A549 (cell line): ENCODE measurements around the gene UQCRH.

Experiments
- BHLHE40 ChIP-seq: IDR thresholded peaks from 2 replicates; pipeline ENCODE4 v1.6.1; 2012; ENCODE audit warnings: low read depth, low read length, inconsistent platforms
- CBX8 ChIP-seq: fragments of 200-600 bp; sonication (generic); IDR thresholded peaks from 2 replicates; pipeline ENCODE4 v1.6.1; 2016
- CHD2 ChIP-seq: fragments of 150-350 bp; IDR thresholded peaks from 2 replicates; pipeline ENCODE4 v1.6.1; 2014; ENCODE audit warnings: low read length; ENCODE audit not compliant: partially characterized antibody
- HDAC2 ChIP-seq: fragments of 200-600 bp; sonication (generic); IDR thresholded peaks from 2 replicates; pipeline ENCODE4 v1.6.1; 2016
- MAZ ChIP-seq: fragments of 150-350 bp; IDR thresholded peaks from 2 replicates; pipeline ENCODE4 v1.6.1; 2014; ENCODE audit warnings: antibody characterized with exemption, low read depth, low read length, borderline replicate concordance
- NR3C1 ChIP-seq: fragments of >200 bp; sonication (Bioruptor Twin); formaldehyde crosslinking; IDR thresholded peaks from 3 replicates; pipeline ENCODE4 v1.6.1; 2017
- POLR2A ChIP-seq: IDR thresholded peaks from 2 replicates; pipeline ENCODE4 v1.6.1; 2012; ENCODE audit warnings: mild to moderate bottlenecking, low read length
- POLR2AphosphoS2 ChIP-seq: conservative IDR thresholded peaks from 2 replicates; pipeline ENCODE4 v1.6.1; 2012; ENCODE audit warnings: low read length, improper control_type of control experiment, inconsistent platforms
- RFX5 ChIP-seq: fragments of 450-650 bp; IDR thresholded peaks from 2 replicates; pipeline ENCODE4 v1.7.1; 2014; ENCODE audit warnings: antibody characterized with exemption, mild to moderate bottlenecking, moderate library complexity
- ZFP36 ChIP-seq: fragments of 450-650 bp; IDR thresholded peaks from 2 replicates; pipeline ENCODE4 v1.6.1; 2014; ENCODE audit warnings: borderline replicate concordance; ENCODE audit not compliant: partially characterized antibody
- TF ChIP-seq, protein P1 (sequence below): fragments of 200-600 bp; sonication (generic); IDR thresholded peaks from 2 replicates; pipeline ENCODE4 v1.6.1; 2016; ENCODE audit warnings: antibody characterized with exemption, mild to moderate bottlenecking, moderate library complexity
- TF ChIP-seq, protein P2 (sequence below): IDR thresholded peaks from 2 replicates; pipeline ENCODE4 v1.6.1; 2012
- TF ChIP-seq, protein P3 (sequence below): fragments of 450-650 bp; IDR thresholded peaks from 2 replicates; pipeline ENCODE4 v1.6.1; 2014; ENCODE audit warnings: antibody characterized with exemption
- TF ChIP-seq, protein P4 (sequence below): fragments of >200 bp; sonication (Bioruptor Twin); formaldehyde crosslinking; IDR thresholded peaks from 3 replicates; pipeline ENCODE4 v1.5.1; 2016

DNA sequence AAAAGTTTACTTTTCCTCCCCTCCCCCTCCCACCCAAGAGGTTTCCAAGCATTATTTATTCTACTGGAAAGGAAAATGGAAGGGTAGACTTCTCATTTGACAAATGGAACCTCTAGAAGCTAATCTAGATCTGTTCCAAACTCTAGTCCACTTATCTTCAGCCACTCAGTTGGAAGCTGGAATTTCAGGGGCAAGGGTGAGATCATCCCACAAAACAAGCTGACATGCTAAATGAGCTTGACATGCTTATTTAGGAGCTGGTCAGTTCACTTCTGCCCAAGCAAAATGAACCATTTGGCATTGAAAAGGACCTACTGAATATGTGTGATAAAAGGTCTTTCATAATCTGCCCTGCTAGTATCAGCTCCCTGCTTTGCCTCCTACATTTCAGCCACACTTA lies 5.1 kb upstream of the UQCRH start:
- TF ChIP-seq, protein P1, sequence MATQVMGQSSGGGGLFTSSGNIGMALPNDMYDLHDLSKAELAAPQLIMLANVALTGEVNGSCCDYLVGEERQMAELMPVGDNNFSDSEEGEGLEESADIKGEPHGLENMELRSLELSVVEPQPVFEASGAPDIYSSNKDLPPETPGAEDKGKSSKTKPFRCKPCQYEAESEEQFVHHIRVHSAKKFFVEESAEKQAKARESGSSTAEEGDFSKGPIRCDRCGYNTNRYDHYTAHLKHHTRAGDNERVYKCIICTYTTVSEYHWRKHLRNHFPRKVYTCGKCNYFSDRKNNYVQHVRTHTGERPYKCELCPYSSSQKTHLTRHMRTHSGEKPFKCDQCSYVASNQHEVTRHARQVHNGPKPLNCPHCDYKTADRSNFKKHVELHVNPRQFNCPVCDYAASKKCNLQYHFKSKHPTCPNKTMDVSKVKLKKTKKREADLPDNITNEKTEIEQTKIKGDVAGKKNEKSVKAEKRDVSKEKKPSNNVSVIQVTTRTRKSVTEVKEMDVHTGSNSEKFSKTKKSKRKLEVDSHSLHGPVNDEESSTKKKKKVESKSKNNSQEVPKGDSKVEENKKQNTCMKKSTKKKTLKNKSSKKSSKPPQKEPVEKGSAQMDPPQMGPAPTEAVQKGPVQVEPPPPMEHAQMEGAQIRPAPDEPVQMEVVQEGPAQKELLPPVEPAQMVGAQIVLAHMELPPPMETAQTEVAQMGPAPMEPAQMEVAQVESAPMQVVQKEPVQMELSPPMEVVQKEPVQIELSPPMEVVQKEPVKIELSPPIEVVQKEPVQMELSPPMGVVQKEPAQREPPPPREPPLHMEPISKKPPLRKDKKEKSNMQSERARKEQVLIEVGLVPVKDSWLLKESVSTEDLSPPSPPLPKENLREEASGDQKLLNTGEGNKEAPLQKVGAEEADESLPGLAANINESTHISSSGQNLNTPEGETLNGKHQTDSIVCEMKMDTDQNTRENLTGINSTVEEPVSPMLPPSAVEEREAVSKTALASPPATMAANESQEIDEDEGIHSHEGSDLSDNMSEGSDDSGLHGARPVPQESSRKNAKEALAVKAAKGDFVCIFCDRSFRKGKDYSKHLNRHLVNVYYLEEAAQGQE: no peak
- TF ChIP-seq NR3C1 (no peak), POLR2A (no peak), CBX8 (no peak), ZFP36 (no peak), RFX5 (no peak), POLR2AphosphoS2 (no peak), HDAC2 (no peak), BHLHE40 (no peak), CHD2 (no peak), MAZ (no peak)
- TF ChIP-seq, protein P2, sequence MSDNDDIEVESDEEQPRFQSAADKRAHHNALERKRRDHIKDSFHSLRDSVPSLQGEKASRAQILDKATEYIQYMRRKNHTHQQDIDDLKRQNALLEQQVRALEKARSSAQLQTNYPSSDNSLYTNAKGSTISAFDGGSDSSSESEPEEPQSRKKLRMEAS: no peak
- TF ChIP-seq, protein P3, sequence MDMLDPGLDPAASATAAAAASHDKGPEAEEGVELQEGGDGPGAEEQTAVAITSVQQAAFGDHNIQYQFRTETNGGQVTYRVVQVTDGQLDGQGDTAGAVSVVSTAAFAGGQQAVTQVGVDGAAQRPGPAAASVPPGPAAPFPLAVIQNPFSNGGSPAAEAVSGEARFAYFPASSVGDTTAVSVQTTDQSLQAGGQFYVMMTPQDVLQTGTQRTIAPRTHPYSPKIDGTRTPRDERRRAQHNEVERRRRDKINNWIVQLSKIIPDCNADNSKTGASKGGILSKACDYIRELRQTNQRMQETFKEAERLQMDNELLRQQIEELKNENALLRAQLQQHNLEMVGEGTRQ: no peak
- TF ChIP-seq, protein P4, sequence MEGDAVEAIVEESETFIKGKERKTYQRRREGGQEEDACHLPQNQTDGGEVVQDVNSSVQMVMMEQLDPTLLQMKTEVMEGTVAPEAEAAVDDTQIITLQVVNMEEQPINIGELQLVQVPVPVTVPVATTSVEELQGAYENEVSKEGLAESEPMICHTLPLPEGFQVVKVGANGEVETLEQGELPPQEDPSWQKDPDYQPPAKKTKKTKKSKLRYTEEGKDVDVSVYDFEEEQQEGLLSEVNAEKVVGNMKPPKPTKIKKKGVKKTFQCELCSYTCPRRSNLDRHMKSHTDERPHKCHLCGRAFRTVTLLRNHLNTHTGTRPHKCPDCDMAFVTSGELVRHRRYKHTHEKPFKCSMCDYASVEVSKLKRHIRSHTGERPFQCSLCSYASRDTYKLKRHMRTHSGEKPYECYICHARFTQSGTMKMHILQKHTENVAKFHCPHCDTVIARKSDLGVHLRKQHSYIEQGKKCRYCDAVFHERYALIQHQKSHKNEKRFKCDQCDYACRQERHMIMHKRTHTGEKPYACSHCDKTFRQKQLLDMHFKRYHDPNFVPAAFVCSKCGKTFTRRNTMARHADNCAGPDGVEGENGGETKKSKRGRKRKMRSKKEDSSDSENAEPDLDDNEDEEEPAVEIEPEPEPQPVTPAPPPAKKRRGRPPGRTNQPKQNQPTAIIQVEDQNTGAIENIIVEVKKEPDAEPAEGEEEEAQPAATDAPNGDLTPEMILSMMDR: no peak
